Adrenal gland (tissue), 5 donors: ENCODE data around the gene DNAH6.

Experiments
- POLR2A ChIP-seq, 2 donors: fragments of 450-650 bp; IDR thresholded peaks; one replicate each; pipeline ENCODE4 v1.6.1; 2017; ENCODE audit warnings: antibody characterized with exemption in 2 of 2, mild to moderate bottlenecking in 2 of 2, moderate library complexity in 1 of 2
- TF ChIP-seq, protein P1 (sequence below), 6 experiments: fragments of 450-650 bp in 4 of 6; fragments of 200-600 bp in 2 of 6; sonication (generic) in 1 of 6; IDR thresholded peaks; 1 replicate in 5 of 6; 2 replicates in 1 of 6; pipeline versions ENCODE4 v1.5.1 to v1.8.0; 2016 to 2021; ENCODE audit warnings: antibody characterized with exemption in 6 of 6, mild to moderate bottlenecking in 2 of 6, moderate library complexity in 1 of 6
- donor health status: DM: no; HTN: no; CAD: no.

DNA sequence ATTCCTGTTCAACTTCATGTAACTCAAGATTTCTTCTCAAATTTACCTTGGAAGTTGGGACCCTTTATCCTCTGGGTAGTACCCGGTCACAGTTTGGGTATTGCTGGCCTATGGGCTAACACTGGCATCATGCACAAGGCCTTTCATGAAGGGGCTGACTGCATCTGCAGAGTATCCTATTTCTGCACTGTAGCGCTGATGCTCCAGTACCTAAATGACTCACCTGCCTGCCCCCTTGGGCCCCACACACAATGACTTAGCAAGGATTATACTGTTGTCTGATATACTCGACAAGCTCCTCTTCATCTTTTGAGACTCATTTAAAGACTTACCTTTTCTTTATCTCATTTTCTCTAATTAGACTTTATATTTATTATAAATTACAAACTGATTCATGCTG, 39.9 kb downstream of the DNAH6 start:
- TF ChIP-seq, protein P1, sequence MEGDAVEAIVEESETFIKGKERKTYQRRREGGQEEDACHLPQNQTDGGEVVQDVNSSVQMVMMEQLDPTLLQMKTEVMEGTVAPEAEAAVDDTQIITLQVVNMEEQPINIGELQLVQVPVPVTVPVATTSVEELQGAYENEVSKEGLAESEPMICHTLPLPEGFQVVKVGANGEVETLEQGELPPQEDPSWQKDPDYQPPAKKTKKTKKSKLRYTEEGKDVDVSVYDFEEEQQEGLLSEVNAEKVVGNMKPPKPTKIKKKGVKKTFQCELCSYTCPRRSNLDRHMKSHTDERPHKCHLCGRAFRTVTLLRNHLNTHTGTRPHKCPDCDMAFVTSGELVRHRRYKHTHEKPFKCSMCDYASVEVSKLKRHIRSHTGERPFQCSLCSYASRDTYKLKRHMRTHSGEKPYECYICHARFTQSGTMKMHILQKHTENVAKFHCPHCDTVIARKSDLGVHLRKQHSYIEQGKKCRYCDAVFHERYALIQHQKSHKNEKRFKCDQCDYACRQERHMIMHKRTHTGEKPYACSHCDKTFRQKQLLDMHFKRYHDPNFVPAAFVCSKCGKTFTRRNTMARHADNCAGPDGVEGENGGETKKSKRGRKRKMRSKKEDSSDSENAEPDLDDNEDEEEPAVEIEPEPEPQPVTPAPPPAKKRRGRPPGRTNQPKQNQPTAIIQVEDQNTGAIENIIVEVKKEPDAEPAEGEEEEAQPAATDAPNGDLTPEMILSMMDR (IDR thresholded peaks at IDR 0.05): no peak
- TF ChIP-seq POLR2A (IDR thresholded peaks at IDR 0.05): no peak
